ENCODE results near the gene CBX4. TPM values are rescaled to one million over a fixed set of nuclear protein-coding genes. Genes with fewer than 3 reads are reported as not detected.

CBX4 gene
- total RNA-seq, 1 donor from 2014 or later = 22.8 TPM

- DNase-seq (ENCODE audit: low spot score, unreplicated experiment) = no peak
- H3K27ac Mint-ChIP-seq = no peak overlapping the region
- no peak for TF ChIP-seq CTCF (IDR thresholded peaks at IDR 0.05; ENCODE audit: unreplicated experiment)
- H3K4me3 Mint-ChIP-seq (ENCODE audit: low read depth) = no peak overlapping the region
- H3K36me3 Mint-ChIP-seq (ENCODE audit: insufficient read depth) = no peaks in the 10 kb centered on the region
- H3K9me3 Mint-ChIP-seq (ENCODE audit: low read depth) = no peaks in the 10 kb centered on the region
- peaks cover 44% of the 10 kb centered on the region for H3K27me3 Mint-ChIP-seq
- peaks cover 15% of the 10 kb centered on the region for H3K4me1 Mint-ChIP-seq (ENCODE audit: low read depth)
These were observed 6.3 kb upstream of the CBX4 start for GRCh38 chr17:79845601-79845949.

- TF ChIP-seq CTCF (IDR thresholded peaks at IDR 0.05; ENCODE audit: unreplicated experiment) = peak; percentile 77
- Mint-ChIP-seq H3K4me3 (ENCODE audit: low read depth) (peak overlapping the region; percentile 1), H3K27ac (peak overlapping the region; percentile 68), H3K27me3 (peaks cover 50% of the 10 kb centered on the region), H3K36me3 (ENCODE audit: insufficient read depth) (no peaks in the 10 kb centered on the region), H3K9me3 (ENCODE audit: low read depth) (no peaks in the 10 kb centered on the region), H3K4me1 (ENCODE audit: low read depth) (peaks cover 14% of the 10 kb centered on the region)
- peak; percentile 59 for DNase-seq (ENCODE audit: low spot score, unreplicated experiment)
These were observed 5.8 kb upstream of the CBX4 start for GRCh38 chr17:79844869-79845600.

GRCh38 chr17:79843816-79844800, 4.9 kb upstream of the CBX4 start:
- Mint-ChIP-seq H3K36me3 (ENCODE audit: insufficient read depth) (no peaks in the 10 kb centered on the region), H3K27me3 (peaks cover 51% of the 10 kb centered on the region), H3K9me3 (ENCODE audit: low read depth) (no peaks in the 10 kb centered on the region), H3K4me1 (ENCODE audit: low read depth) (peaks cover 9% of the 10 kb centered on the region), H3K4me3 (ENCODE audit: low read depth) (peak overlapping the region; percentile 68), H3K27ac (no peak overlapping the region)
- peak; percentile 46 for DNase-seq (ENCODE audit: low spot score, unreplicated experiment)
- TF ChIP-seq CTCF (IDR thresholded peaks at IDR 0.05; ENCODE audit: unreplicated experiment) = no peak

- Mint-ChIP-seq H3K36me3 (ENCODE audit: insufficient read depth) (no peaks in the 10 kb centered on the region), H3K9me3 (ENCODE audit: low read depth) (no peaks in the 10 kb centered on the region), H3K4me1 (ENCODE audit: low read depth) (peaks cover 9% of the 10 kb centered on the region), H3K4me3 (ENCODE audit: low read depth) (peak overlapping the region; percentile 68), H3K27ac (no peak overlapping the region), H3K27me3 (peaks cover 47% of the 10 kb centered on the region)
- TF ChIP-seq CTCF (IDR thresholded peaks at IDR 0.05; ENCODE audit: unreplicated experiment) = no peak
- no peak for DNase-seq (ENCODE audit: low spot score, unreplicated experiment)
These were observed 4.2 kb upstream of the CBX4 start for GRCh38 chr17:79843474-79843815.

GRCh38 chr17:79842656-79843473, 3.6 kb upstream of the CBX4 start:
- Mint-ChIP-seq H3K36me3 (ENCODE audit: insufficient read depth) (no peaks in the 10 kb centered on the region), H3K27me3 (peaks cover 41% of the 10 kb centered on the region), H3K9me3 (ENCODE audit: low read depth) (no peaks in the 10 kb centered on the region), H3K4me3 (ENCODE audit: low read depth) (peak overlapping the region; percentile 6), H3K4me1 (ENCODE audit: low read depth) (peaks cover 15% of the 10 kb centered on the region), H3K27ac (no peak overlapping the region)
- peak; percentile 27 for DNase-seq (ENCODE audit: low spot score, unreplicated experiment)
- peak; percentile 29 for TF ChIP-seq CTCF (IDR thresholded peaks at IDR 0.05; ENCODE audit: unreplicated experiment)

All from progenitor cell of endocrine pancreas (in vitro differentiated cells).